OCI-LY3 (cell line): ENCODE data around the gene ADARB1.

ENCODE experiments used
- CTCF ChIP-seq: fragments of 200-600, 300-600 bp; sonication (generic); IDR thresholded peaks from 2 replicates; pipeline ENCODE4 v1.5.1; 2014; ENCODE audit warnings: antibody characterized with exemption, low read length, low read depth
- EZH2phosphoT487 ChIP-seq: fragments of 200-600 bp; shearing (Covaris generic); IDR thresholded peaks from 2 replicates; pipeline ENCODE4 v1.6.1; 2018; ENCODE audit warnings: antibody characterized with exemption, mixed run types, low read depth

DNA sequence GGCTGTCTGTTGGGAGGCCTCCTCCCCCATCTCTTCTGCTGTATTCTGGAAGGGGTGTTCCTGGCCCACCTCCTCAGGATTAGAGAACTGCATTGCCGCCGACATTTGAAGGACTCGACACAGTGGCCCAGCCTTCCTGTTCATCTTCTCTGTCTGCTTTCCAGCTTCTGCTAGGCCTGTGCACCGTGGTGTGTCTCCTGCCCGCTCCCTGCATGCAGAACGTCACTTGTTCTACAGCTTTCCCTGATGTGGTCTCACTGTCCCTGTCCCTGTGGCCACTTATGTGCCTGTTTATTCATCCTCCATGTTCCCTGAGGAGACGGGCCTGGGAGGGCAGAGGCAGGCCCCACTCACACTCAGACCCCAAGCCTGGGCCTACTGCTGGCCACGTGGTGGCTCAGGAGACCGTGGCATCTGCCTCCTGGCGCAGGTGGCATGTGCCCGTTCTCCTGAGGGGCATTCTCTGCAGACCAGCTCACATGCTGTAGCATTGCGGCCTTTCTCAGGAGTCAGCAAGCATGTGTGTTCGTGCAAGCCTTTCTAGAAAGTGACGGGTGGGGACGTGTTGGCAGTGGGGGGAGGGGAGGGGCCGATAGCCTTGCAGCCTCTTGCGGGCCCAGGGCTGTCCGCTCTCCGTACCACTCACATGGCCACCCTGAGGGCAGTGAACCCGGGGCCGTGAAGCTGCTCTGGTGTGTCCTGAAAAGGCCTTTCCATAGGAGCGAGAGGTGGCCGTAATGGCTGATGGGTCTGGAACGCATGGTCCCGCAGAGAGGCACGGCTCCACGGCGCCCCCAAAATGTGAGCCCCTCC is 177.5 kb downstream of the ADARB1 start:
- TF ChIP-seq CTCF = no peak
- TF ChIP-seq EZH2phosphoT487 = no peak
